Fibroblast of lung (primary cell): Measurements from ENCODE around the gene TFPI2. TPM values are rescaled to one million over a fixed set of nuclear protein-coding genes. Genes with fewer than 3 reads are reported as not detected.
A peak's percentile ranks its signal among the peaks of the same experiment; 100 is the strongest.

Source experiments
- DNase-seq, 2 donors: peaks; one replicate each; pipeline versions ENCODE4 v3.0.0 to v3.0.0-alpha.2; 2010; ENCODE audit warnings: low read depth in 2 of 2
- H2AFZ ChIP-seq: 2 replicates; pipeline ENCODE4 v1.5.1; 2012; ENCODE audit warnings: low read length, control low read depth, inconsistent platforms
- H3K27ac ChIP-seq: 2 replicates; pipeline ENCODE4 v1.5.1; 2011; ENCODE audit warnings: low read length, control low read depth; ENCODE audit not compliant: insufficient read depth
- H3K27me3 ChIP-seq: 2 replicates; pipeline ENCODE4 v1.5.1; 2011; ENCODE audit warnings: mild to moderate bottlenecking, low read length; ENCODE audit not compliant: control insufficient read depth, insufficient read depth
- H3K36me3 ChIP-seq: 2 replicates; pipeline ENCODE4 v1.5.1; 2011; ENCODE audit warnings: low read length; ENCODE audit not compliant: control insufficient read depth, insufficient read depth
- H3K4me1 ChIP-seq: 2 replicates; pipeline ENCODE4 v1.5.1; 2011; ENCODE audit warnings: low read length; ENCODE audit not compliant: control insufficient read depth, insufficient read depth; ENCODE audit errors: extremely low read depth
- H3K4me2 ChIP-seq: 2 replicates; pipeline ENCODE4 v1.5.1; 2011; ENCODE audit warnings: low read length, control low read depth; ENCODE audit not compliant: insufficient read depth; ENCODE audit errors: extremely low read depth
- H3K4me3 ChIP-seq, 4 experiments: fragments of 200-600 bp in 1 of 4; sonication (generic) in 1 of 4; replicated peaks in 1 of 4; 2 replicates each; pipeline ENCODE4 v1.5.1; 2011 to 2016; ENCODE audit warnings: low read length in 4 of 4, low read depth in 3 of 4, mild to moderate bottlenecking in 3 of 4, control low read depth in 2 of 4, inconsistent platforms in 1 of 4, mixed read lengths in 1 of 4; ENCODE audit not compliant: insufficient read depth in 1 of 4; ENCODE audit errors: control extremely low read depth in 1 of 4
- H3K79me2 ChIP-seq: 2 replicates; pipeline ENCODE4 v1.5.1; 2012; ENCODE audit warnings: mild to moderate bottlenecking, low read length, inconsistent platforms; ENCODE audit not compliant: control insufficient read depth, insufficient read depth
- H3K9ac ChIP-seq: 2 replicates; pipeline ENCODE4 v1.5.1; 2011; ENCODE audit warnings: mild to moderate bottlenecking, low read length, control low read depth; ENCODE audit not compliant: insufficient read depth
- H3K9me3 ChIP-seq: 2 replicates; pipeline ENCODE4 v1.5.1; 2012; ENCODE audit warnings: low read depth, low read length; ENCODE audit not compliant: control insufficient read depth, insufficient read depth
- H4K20me1 ChIP-seq: 2 replicates; pipeline ENCODE4 v1.5.1; 2011; ENCODE audit warnings: low read length; ENCODE audit not compliant: control insufficient read depth, insufficient read depth; ENCODE audit errors: extremely low read depth
- CTCF ChIP-seq, 2 donors: IDR thresholded peaks in 1 of 2; conservative IDR thresholded peaks in 1 of 2; 1 replicate in 1 of 2; 2 replicates in 1 of 2; pipeline ENCODE4 v1.5.1; 2011 to 2012; ENCODE audit warnings: low read length in 2 of 2, control low read depth in 1 of 2, inconsistent platforms in 1 of 2, low read depth in 1 of 2, mild to moderate bottlenecking in 1 of 2
- EZH2 ChIP-seq: IDR thresholded peaks from 2 replicates; pipeline ENCODE4 v1.5.1; 2012; ENCODE audit warnings: low read length, control low read depth, mild to moderate bottlenecking; ENCODE audit errors: missing control alignments
- polyA plus RNA-seq, 2 donors: library from polyadenylated mRNA; depleted of rRNA in 1 of 2; stranded (reverse) in 1 of 2; unstranded in 1 of 2; fragments of >200 nt; gene quantifications; 2 replicates each; pipeline ENCODE4 v1.2.1, GENCODE V29; 2011 to 2012; ENCODE audit warnings: missing spikeins in 1 of 2
- total RNA-seq: library from RNA; depleted of rRNA; stranded (reverse); fragments of >200 nt; gene quantifications from 2 replicates; pipeline ENCODE4 v1.2.1, GENCODE V29; 2014

Gene TFPI2
- total and polyA plus RNA-seq, 2 donors (not counting 1 experiment from before 2014, with no cell fraction given): 14.4 to 76.0 TPM

GRCh38 chr7:93927585-93927984 is 37.0 kb upstream of the TFPI2 start:
- peaks cover 25% of the 10 kb centered on the region for H3K79me2 ChIP-seq
- no peak overlapping the region for H3K4me2 ChIP-seq
- H3K4me3 ChIP-seq: no peak overlapping the region
- no peaks in the 10 kb centered on the region for H3K9me3 ChIP-seq
- H3K9ac ChIP-seq: no peak overlapping the region
- TF ChIP-seq CTCF (conservative IDR thresholded peaks at IDR 0.05 in 1 of 2, IDR thresholded peaks at IDR 0.05 in 1 of 2; ENCODE audit: low read depth in 1 of 2, low read length in 2 of 2): no peak
- TF ChIP-seq EZH2: no peak
- H3K27ac ChIP-seq: no peak overlapping the region
- H3K27me3 ChIP-seq: no peaks in the 10 kb centered on the region
- no peaks in the 10 kb centered on the region for H4K20me1 ChIP-seq
- no peak overlapping the region for H2AFZ ChIP-seq
- DNase-seq: no peak
- peaks cover 8% of the 10 kb centered on the region for H3K36me3 ChIP-seq
- no peaks in the 10 kb centered on the region for H3K4me1 ChIP-seq

GRCh38 chr7:93926800-93927199 is 36.2 kb upstream of the TFPI2 start:
- Histone ChIP-seq H3K9me3 (no peaks in the 10 kb centered on the region), H3K27me3 (no peaks in the 10 kb centered on the region), H3K36me3 (peaks cover 8% of the 10 kb centered on the region), H3K79me2 (peaks cover 33% of the 10 kb centered on the region), H4K20me1 (no peaks in the 10 kb centered on the region), H3K9ac (no peak overlapping the region), H3K4me2 (no peak overlapping the region), H2AFZ (no peak overlapping the region), H3K27ac (no peak overlapping the region), H3K4me1 (no peaks in the 10 kb centered on the region), H3K4me3 (no peak overlapping the region)
- no peak for DNase-seq
- TF ChIP-seq CTCF (conservative IDR thresholded peaks at IDR 0.05 in 1 of 2, IDR thresholded peaks at IDR 0.05 in 1 of 2; ENCODE audit: low read depth in 1 of 2, low read length in 2 of 2) (no peak), EZH2 (no peak)

- H3K4me1 ChIP-seq: no peaks in the 10 kb centered on the region
- peaks cover 8% of the 10 kb centered on the region for H3K36me3 ChIP-seq
- TF ChIP-seq EZH2 (no peak), CTCF (conservative IDR thresholded peaks at IDR 0.05 in 1 of 2, IDR thresholded peaks at IDR 0.05 in 1 of 2; ENCODE audit: low read depth in 1 of 2, low read length in 2 of 2) (no peak)
- no peaks in the 10 kb centered on the region for H3K9me3 ChIP-seq
- DNase-seq: peak; percentile 23 to 55
- peak overlapping the region; percentile 67 to 78 (median 72) for H3K4me3 ChIP-seq
- peaks cover 37% of the 10 kb centered on the region for H3K79me2 ChIP-seq
- no peaks in the 10 kb centered on the region for H4K20me1 ChIP-seq
- H3K9ac ChIP-seq: peak overlapping the region; percentile 34
- no peaks in the 10 kb centered on the region for H3K27me3 ChIP-seq
- H3K4me2 ChIP-seq: peak overlapping the region; percentile 94
- peak overlapping the region; percentile 0 for H3K27ac ChIP-seq
- H2AFZ ChIP-seq: no peak overlapping the region
Observed at GRCh38 chr7:93923942-93924341, 33.4 kb upstream of the TFPI2 start.
